Astrocyte (in vitro differentiated cells and primary cell): ENCODE measurements around the gene PPP1R7. TPM values are rescaled to one million over a fixed set of nuclear protein-coding genes. Genes with fewer than 3 reads are reported as not detected.

Source experiments
- DNase-seq: peaks from one replicate; pipeline ENCODE4 v3.0.0-alpha.2; 2010; ENCODE audit warnings: low read depth
- FAIRE-seq: peaks from 2 replicates; lab custom pipeline; 2011; peaks lifted over from hg19 to GRCh38; lab: Jason Lieb, UNC
- H2AFZ ChIP-seq: 2 replicates; pipeline ENCODE4 v1.6.0; 2012; ENCODE audit warnings: low read depth, low read length, inconsistent platforms
- H3K27ac ChIP-seq: 2 replicates; pipeline ENCODE4 v1.5.1; 2011; ENCODE audit warnings: low read depth, low read length, inconsistent platforms
- H3K27me3 ChIP-seq: 2 replicates; pipeline ENCODE4 v1.6.0; 2011; ENCODE audit warnings: low read length, inconsistent platforms; ENCODE audit not compliant: insufficient read depth
- H3K36me3 ChIP-seq: 2 replicates; pipeline ENCODE4 v1.5.1; 2011; ENCODE audit warnings: low read length, inconsistent platforms; ENCODE audit not compliant: insufficient read depth
- H3K4me1 ChIP-seq: 2 replicates; pipeline ENCODE4 v1.5.1; 2011; ENCODE audit warnings: low read length, inconsistent platforms; ENCODE audit not compliant: insufficient read depth
- H3K4me2 ChIP-seq: 2 replicates; pipeline ENCODE4 v1.6.0; 2012; ENCODE audit warnings: low read length, inconsistent platforms
- H3K4me3 ChIP-seq: 2 replicates; pipeline ENCODE4 v1.5.1; 2011; ENCODE audit warnings: low read depth, mild to moderate bottlenecking, low read length, inconsistent platforms; ENCODE audit not compliant: insufficient read depth
- H3K79me2 ChIP-seq: 2 replicates; pipeline ENCODE4 v1.6.0; 2012; ENCODE audit warnings: mild to moderate bottlenecking, low read length, inconsistent platforms; ENCODE audit not compliant: insufficient read depth
- H3K9ac ChIP-seq: 2 replicates; pipeline ENCODE4 v1.6.0; 2012; ENCODE audit warnings: mild to moderate bottlenecking, low read length, inconsistent platforms
- H3K9me3 ChIP-seq: 2 replicates; pipeline ENCODE4 v1.5.1; 2012; ENCODE audit warnings: low read depth, mild to moderate bottlenecking, low read length, inconsistent platforms; ENCODE audit not compliant: insufficient read depth
- H4K20me1 ChIP-seq: 2 replicates; pipeline ENCODE4 v1.6.0; 2012; ENCODE audit warnings: low read length, inconsistent platforms; ENCODE audit not compliant: insufficient read depth
- H3K27ac Mint-ChIP-seq: one replicate; pipeline ENCODE4 v1.8.0; 2021; ENCODE audit warnings: mild to moderate bottlenecking, mixed read lengths; ENCODE audit not compliant: unreplicated experiment
- H3K27me3 Mint-ChIP-seq: one replicate; pipeline ENCODE4 v1.8.0; 2021; ENCODE audit warnings: low read depth, mixed read lengths; ENCODE audit not compliant: unreplicated experiment
- H3K36me3 Mint-ChIP-seq: one replicate; pipeline ENCODE4 v1.8.0; 2021; ENCODE audit warnings: low read depth, mixed read lengths; ENCODE audit not compliant: unreplicated experiment
- H3K4me1 Mint-ChIP-seq: one replicate; pipeline ENCODE4 v1.8.0; 2021; ENCODE audit warnings: low read depth, mixed read lengths; ENCODE audit not compliant: unreplicated experiment
- H3K4me3 Mint-ChIP-seq: one replicate; pipeline ENCODE4 v1.8.0; 2021; ENCODE audit warnings: mild to moderate bottlenecking, moderate library complexity, mixed read lengths; ENCODE audit not compliant: unreplicated experiment
- H3K9me3 Mint-ChIP-seq: one replicate; pipeline ENCODE4 v1.8.0; 2021; ENCODE audit warnings: mild to moderate bottlenecking, mixed read lengths; ENCODE audit not compliant: unreplicated experiment
- EZH2 ChIP-seq: IDR thresholded peaks from 2 replicates; pipeline ENCODE4 v1.6.1; 2012; ENCODE audit warnings: mild to moderate bottlenecking, low read length, inconsistent platforms; ENCODE audit not compliant: insufficient read depth
- total RNA-seq: library from RNA; stranded (reverse); gene quantifications from 2 replicates; pipeline ENCODE4 v1.2.1, GENCODE V29; 2021
- TF ChIP-seq, protein P1 (sequence below): IDR thresholded peaks from 2 replicates; pipeline ENCODE4 v1.5.1; 2011; ENCODE audit warnings: low read depth, mild to moderate bottlenecking, inconsistent platforms, low read length, moderate library complexity; ENCODE audit not compliant: insufficient read depth

PPP1R7 gene
- total RNA-seq, 1 donor from 2014 or later: 53.4 TPM

DNA sequence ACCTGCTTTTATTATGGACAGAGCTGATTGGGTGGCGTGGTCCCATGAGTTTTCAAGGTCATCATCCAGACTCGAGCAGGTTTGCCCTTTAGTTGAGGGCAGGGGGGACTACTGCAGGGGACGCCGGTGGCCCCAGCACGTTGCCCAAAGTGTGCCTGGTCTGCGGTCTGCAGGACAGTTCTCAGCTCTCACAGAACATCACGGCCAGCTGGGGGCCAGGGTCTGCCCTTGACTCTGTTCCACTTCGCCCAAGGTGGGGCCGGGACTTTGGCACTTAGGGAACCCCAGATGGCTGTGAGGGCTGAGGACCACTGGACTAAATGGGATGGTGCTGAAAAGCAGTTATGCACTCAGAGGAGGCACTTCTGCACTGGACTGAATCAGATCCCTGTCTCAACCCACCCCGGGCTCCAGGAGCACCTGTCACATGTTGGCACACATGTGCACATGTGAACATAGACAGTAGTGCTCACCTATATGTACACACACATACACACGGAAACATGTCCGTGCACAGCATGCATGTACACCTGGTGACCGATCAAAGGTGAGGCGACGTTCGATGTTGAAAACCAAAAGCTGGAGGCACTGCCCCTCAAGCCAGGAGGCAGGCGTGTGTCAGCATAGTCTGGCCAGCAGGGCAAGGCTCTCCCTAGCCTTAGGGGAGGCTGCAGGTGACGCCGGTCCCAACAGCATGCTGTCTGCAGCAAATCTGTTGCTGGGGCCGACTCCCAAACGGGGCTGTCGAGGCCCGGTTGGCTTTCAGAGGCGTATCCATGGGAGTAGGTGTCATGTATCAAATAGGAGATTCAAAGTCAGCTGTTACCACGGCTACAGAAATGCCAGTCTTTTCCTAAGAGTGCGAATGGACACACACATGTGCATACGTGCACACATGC lies 48.4 kb downstream of the PPP1R7 start:
- TF ChIP-seq EZH2: no peak
- TF ChIP-seq, protein P1, sequence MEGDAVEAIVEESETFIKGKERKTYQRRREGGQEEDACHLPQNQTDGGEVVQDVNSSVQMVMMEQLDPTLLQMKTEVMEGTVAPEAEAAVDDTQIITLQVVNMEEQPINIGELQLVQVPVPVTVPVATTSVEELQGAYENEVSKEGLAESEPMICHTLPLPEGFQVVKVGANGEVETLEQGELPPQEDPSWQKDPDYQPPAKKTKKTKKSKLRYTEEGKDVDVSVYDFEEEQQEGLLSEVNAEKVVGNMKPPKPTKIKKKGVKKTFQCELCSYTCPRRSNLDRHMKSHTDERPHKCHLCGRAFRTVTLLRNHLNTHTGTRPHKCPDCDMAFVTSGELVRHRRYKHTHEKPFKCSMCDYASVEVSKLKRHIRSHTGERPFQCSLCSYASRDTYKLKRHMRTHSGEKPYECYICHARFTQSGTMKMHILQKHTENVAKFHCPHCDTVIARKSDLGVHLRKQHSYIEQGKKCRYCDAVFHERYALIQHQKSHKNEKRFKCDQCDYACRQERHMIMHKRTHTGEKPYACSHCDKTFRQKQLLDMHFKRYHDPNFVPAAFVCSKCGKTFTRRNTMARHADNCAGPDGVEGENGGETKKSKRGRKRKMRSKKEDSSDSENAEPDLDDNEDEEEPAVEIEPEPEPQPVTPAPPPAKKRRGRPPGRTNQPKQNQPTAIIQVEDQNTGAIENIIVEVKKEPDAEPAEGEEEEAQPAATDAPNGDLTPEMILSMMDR: no peak
- Mint-ChIP-seq H3K27me3 (peaks cover 30% of the 10 kb centered on the region), H3K4me1 (no peaks in the 10 kb centered on the region), H3K9me3 (no peaks in the 10 kb centered on the region), H3K27ac (no peak overlapping the region), H3K4me3 (no peak overlapping the region), H3K36me3 (no peaks in the 10 kb centered on the region)
- Histone ChIP-seq H2AFZ (no peak overlapping the region), H3K27ac (no peak overlapping the region), H3K27me3 (peaks cover 5% of the 10 kb centered on the region), H3K4me1 (no peaks in the 10 kb centered on the region), H3K4me3 (no peak overlapping the region), H4K20me1 (no peaks in the 10 kb centered on the region), H3K4me2 (no peak overlapping the region), H3K36me3 (no peaks in the 10 kb centered on the region), H3K9ac (no peak overlapping the region), H3K79me2 (no peaks in the 10 kb centered on the region), H3K9me3 (no peaks in the 10 kb centered on the region)
- FAIRE-seq (no peak), DNase-seq (no peak)

DNA sequence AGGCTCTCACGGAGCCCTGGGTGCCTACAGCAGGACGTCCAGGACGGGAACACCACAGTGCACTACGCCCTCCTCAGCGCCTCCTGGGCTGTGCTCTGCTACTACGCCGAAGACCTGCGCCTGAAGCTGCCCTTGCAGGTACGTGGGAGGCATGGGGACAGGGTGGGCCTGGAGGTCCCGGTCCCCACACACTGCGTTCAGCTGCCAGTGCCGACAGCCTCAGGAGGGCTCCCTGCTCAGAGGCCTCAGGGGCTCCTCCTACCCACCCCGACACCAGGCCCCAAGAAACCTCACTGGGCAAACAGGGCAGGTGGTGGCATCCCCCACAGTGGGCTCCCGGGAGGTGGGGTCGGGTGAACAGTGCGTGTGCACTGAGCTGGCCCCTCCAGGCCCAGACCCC lies 49.0 kb downstream of the PPP1R7 start:
- no peak for DNase-seq
- no peak overlapping the region for H3K27ac Mint-ChIP-seq
- no peaks in the 10 kb centered on the region for H3K79me2 ChIP-seq
- no peak for TF ChIP-seq EZH2
- TF ChIP-seq, protein P1: no peak
- H3K9me3 ChIP-seq: no peaks in the 10 kb centered on the region
- FAIRE-seq: no peak
- no peaks in the 10 kb centered on the region for H3K4me1 ChIP-seq
- no peaks in the 10 kb centered on the region for H3K36me3 Mint-ChIP-seq
- no peak overlapping the region for H3K4me3 Mint-ChIP-seq
- H3K4me2 ChIP-seq: no peak overlapping the region
- H3K9me3 Mint-ChIP-seq: no peaks in the 10 kb centered on the region
- no peak overlapping the region for H3K27ac ChIP-seq
- no peaks in the 10 kb centered on the region for H3K36me3 ChIP-seq
- no peaks in the 10 kb centered on the region for H3K4me1 Mint-ChIP-seq
- peaks cover 5% of the 10 kb centered on the region for H3K27me3 ChIP-seq
- H3K9ac ChIP-seq: no peak overlapping the region
- H2AFZ ChIP-seq: no peak overlapping the region
- peaks cover 30% of the 10 kb centered on the region for H3K27me3 Mint-ChIP-seq
- no peaks in the 10 kb centered on the region for H4K20me1 ChIP-seq
- no peak overlapping the region for H3K4me3 ChIP-seq
